GM12873 (cell line): ENCODE results near the gene CCL17.

Source experiments
- TF ChIP-seq, protein P1 (sequence below): IDR thresholded peaks from 2 replicates; pipeline ENCODE4 v1.5.1; 2012; ENCODE audit warnings: low read depth, mild to moderate bottlenecking, moderate library complexity, low read length, control low read depth; ENCODE audit not compliant: insufficient read depth; ENCODE audit errors: missing control alignments

The CCL17 gene

DNA sequence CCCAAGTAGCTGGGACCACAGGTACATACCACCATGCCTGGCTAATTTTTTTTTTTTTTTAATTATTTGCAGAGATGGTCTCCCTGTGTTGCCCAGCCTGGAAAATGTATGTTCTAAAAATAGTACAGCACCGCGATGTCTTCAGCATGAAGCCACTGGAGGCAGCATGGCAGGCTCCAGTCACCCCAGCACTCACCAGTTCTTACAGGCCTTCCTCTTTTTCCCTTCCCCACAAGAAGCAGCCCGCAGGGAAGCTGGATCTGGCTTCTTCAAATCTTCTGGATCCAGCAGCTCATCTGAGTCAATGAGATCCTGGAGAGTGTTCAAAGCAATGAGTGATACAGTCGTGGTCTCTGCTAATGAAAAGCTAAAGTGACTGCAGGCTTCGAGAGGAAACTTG lies 26.4 kb downstream of the CCL17 start:
- TF ChIP-seq, protein P1, sequence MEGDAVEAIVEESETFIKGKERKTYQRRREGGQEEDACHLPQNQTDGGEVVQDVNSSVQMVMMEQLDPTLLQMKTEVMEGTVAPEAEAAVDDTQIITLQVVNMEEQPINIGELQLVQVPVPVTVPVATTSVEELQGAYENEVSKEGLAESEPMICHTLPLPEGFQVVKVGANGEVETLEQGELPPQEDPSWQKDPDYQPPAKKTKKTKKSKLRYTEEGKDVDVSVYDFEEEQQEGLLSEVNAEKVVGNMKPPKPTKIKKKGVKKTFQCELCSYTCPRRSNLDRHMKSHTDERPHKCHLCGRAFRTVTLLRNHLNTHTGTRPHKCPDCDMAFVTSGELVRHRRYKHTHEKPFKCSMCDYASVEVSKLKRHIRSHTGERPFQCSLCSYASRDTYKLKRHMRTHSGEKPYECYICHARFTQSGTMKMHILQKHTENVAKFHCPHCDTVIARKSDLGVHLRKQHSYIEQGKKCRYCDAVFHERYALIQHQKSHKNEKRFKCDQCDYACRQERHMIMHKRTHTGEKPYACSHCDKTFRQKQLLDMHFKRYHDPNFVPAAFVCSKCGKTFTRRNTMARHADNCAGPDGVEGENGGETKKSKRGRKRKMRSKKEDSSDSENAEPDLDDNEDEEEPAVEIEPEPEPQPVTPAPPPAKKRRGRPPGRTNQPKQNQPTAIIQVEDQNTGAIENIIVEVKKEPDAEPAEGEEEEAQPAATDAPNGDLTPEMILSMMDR, result no peak

GRCh38 chr16:57432505-57432904 lies 27.9 kb downstream of the CCL17 start:
- TF ChIP-seq, protein P1, result no peak

DNA sequence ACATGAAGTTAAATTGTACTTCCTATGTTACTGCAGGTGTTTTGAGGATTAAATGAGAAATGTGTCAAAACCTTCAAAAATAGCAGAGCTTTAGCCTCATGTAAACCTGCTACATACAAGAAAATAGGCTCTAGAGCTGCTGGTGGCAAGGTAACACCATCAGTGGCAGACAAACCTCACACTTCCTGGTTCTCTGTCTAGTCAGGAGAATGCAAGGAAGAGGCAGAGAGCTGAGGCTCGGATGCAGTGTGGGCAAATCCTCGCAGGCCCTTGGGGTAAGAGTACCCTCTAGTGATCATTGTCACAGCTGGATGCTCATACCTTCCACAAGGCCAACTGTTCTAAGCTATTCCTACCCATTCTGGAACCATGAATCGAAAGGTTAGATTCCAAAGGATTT lies 28.4 kb downstream of the CCL17 start:
- TF ChIP-seq, protein P1, result no peak

- TF ChIP-seq, protein P1, result no peak
These were observed 29.4 kb downstream of the CCL17 start for GRCh38 chr16:57434003-57434402.

GRCh38 chr16:57435838-57436237 lies 31.3 kb downstream of the CCL17 start:
- TF ChIP-seq, protein P1, result no peak

GRCh38 chr16:57444711-57445110 lies 40.1 kb downstream of the CCL17 start:
- TF ChIP-seq, protein P1, result no peak

DNA sequence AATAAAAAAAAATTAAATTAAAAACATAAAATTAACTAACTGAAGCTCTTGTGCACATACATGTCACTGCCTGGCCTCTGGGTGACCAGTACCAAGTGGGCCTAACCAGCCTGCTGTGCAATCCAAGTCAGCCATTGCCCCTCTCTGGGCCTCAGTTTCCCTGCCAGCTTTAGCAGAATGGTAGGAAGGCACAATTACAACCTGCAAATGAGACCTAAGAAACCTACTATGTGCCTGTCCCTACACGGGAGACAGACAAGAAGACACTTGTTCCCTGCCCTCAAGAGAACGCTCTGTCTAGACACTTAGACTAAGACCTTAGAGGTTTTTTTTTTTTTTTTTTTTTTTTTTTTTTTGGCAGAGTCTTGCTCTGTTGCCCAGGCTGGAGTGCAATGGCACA lies 40.9 kb downstream of the CCL17 start:
- TF ChIP-seq, protein P1, result no peak
